Activated CD8-positive, alpha-beta T cell treated with anti-CD3 and anti-CD28 coated beads for 36 hours (primary cell): ENCODE data around the gene NKD2. TPM values are rescaled to one million over a fixed set of nuclear protein-coding genes. Genes with fewer than 3 reads are reported as not detected.
"Not testable (repeated sequence)": the region's sequence is repeated elsewhere in the genome, so short reads cannot be mapped to it uniquely, and the experiment has no call there.

Experiments used
- ATAC-seq: fragments of 200-7000 bp; cut with Tn5 transposase; one replicate; pipeline ENCODE4 v1.10.0; 2021; ENCODE audit warnings: mild to moderate bottlenecking, moderate library complexity
- CTCF ChIA-PET: fragments of 350-600 bp; sonication (Branson Sonifier 250); formaldehyde crosslinking; loops from one replicate; lab custom pipeline; 2021; ENCODE audit warnings: antibody characterized with exemption; lab: Charles Lee
- POLR2A ChIA-PET: fragments of 350-600 bp; sonication (Branson Sonifier 250); formaldehyde crosslinking; loops from one replicate; lab custom pipeline; 2021; ENCODE audit warnings: antibody characterized with exemption; lab: Charles Lee
- DNase-seq: peaks from one replicate; pipeline ENCODE4 v3.0.0-alpha.2; 2020
- H3K27ac Mint-ChIP-seq: one replicate; pipeline ENCODE4 v1.8.0; 2021; ENCODE audit warnings: mild to moderate bottlenecking, mixed read lengths
- H3K27me3 Mint-ChIP-seq: one replicate; pipeline ENCODE4 v1.8.0; 2021; ENCODE audit warnings: mixed read lengths
- H3K36me3 Mint-ChIP-seq: one replicate; pipeline ENCODE4 v1.8.0; 2021; ENCODE audit warnings: low read depth, mixed read lengths
- H3K4me1 Mint-ChIP-seq: one replicate; pipeline ENCODE4 v1.8.0; 2021; ENCODE audit warnings: low read depth, mixed read lengths
- H3K4me3 Mint-ChIP-seq: one replicate; pipeline ENCODE4 v1.8.0; 2021; ENCODE audit warnings: mild to moderate bottlenecking, moderate library complexity, mixed read lengths
- H3K9me3 Mint-ChIP-seq: one replicate; pipeline ENCODE4 v1.8.0; 2021; ENCODE audit warnings: mixed read lengths
- intact Hi-C: fragments of 100-400 bp; cut with micrococcal nuclease; formaldehyde crosslinking; loops from one replicate; pipeline ENCODE4 v1.10.0; 2022
- total RNA-seq, 2 experiments: library from RNA; stranded (reverse); gene quantifications; one replicate each; pipeline ENCODE4 v1.2.3, GENCODE V29; 2021
- TF ChIP-seq, protein P1 (sequence below): fragments of 200-600 bp; IDR thresholded peaks from one replicate; pipeline ENCODE4 v1.8.0; 2022; ENCODE audit warnings: antibody characterized with exemption, mild to moderate bottlenecking

The NKD2 gene
- total RNA-seq, 2 experiments from 2014 or later: 1.5 to 2.3 TPM

DNA sequence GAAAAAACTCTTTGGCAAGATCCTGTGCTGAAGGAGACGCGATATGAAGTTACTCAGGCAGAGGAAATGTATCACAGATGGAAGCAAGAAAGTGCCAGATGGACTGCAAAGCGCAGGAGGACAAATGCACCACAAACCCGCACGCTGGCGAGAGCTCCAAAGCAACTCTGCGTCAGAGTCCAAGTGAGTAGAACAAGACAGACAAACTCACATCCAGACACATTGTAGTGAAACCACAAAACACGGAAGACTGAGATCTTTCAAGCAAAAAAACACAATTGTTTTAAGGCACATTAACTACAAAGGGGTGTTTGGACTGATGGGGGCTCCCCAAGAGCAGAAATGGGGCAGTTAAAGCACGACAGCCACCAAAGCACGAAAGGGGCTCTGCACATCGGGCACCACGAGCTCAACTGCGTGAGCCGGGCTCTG lies 39.2 kb upstream of the NKD2 start:
- Mint-ChIP-seq H3K9me3 (no peaks in the 10 kb centered on the region), H3K36me3 (no peaks in the 10 kb centered on the region), H3K27ac (no peak overlapping the region), H3K4me3 (peak overlapping the region; percentile 6), H3K4me1 (peaks cover 24% of the 10 kb centered on the region), H3K27me3 (peaks cover 52% of the 10 kb centered on the region)
- intact Hi-C loops: loop anchor here (5.0 kb wide), 1 partner anchor 37 kb away; no protein-coding TSS in a partner anchor
- TF ChIP-seq, protein P1, sequence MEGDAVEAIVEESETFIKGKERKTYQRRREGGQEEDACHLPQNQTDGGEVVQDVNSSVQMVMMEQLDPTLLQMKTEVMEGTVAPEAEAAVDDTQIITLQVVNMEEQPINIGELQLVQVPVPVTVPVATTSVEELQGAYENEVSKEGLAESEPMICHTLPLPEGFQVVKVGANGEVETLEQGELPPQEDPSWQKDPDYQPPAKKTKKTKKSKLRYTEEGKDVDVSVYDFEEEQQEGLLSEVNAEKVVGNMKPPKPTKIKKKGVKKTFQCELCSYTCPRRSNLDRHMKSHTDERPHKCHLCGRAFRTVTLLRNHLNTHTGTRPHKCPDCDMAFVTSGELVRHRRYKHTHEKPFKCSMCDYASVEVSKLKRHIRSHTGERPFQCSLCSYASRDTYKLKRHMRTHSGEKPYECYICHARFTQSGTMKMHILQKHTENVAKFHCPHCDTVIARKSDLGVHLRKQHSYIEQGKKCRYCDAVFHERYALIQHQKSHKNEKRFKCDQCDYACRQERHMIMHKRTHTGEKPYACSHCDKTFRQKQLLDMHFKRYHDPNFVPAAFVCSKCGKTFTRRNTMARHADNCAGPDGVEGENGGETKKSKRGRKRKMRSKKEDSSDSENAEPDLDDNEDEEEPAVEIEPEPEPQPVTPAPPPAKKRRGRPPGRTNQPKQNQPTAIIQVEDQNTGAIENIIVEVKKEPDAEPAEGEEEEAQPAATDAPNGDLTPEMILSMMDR: no peak
- DNase-seq (peak; percentile 49), ATAC-seq (peak; percentile 76)
- ChIA-PET POLR2A (interaction anchor here (1.3 kb wide), 1 partner anchor 42 kb away, joined by 3 read pairs; no protein-coding TSS in a partner anchor), CTCF (interaction anchor here (0.8 to 1.7 kb wide), 4 partner anchors 15 to 46 kb away, joined by 3 to 5 read pairs (median 4); no protein-coding TSS in a partner anchor)

DNA sequence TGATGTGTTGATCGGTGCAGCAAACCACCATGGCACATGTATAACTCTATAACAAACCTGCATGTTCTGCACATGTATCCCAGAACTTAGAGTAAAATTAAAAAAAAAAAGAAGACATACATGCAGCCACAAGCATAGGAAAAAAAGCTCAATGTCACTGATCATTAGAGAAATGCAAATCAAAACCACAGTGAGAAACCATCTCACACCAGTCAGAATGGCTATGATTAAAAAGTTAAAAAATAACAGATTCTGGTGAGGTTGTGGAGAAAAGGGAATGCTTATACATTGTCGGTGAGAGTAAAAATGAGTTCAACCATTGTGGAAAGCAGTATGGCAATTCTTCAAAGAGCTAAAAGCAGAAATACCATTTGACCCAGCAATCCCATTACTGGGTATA lies 36.0 kb upstream of the NKD2 start:
- H3K9me3 Mint-ChIP-seq, H3K27ac Mint-ChIP-seq, H3K36me3 Mint-ChIP-seq, POLR2A ChIA-PET, DNase-seq, intact Hi-C loops, H3K4me3 Mint-ChIP-seq, ATAC-seq: not testable (repeated sequence)
- CTCF ChIA-PET: interaction anchor here (0.6 kb wide), 1 partner anchor 72 kb away, joined by 3 read pairs; no protein-coding TSS in a partner anchor
- Mint-ChIP-seq H3K27me3 (peaks cover 32% of the 10 kb centered on the region), H3K4me1 (peaks cover 13% of the 10 kb centered on the region)

DNA sequence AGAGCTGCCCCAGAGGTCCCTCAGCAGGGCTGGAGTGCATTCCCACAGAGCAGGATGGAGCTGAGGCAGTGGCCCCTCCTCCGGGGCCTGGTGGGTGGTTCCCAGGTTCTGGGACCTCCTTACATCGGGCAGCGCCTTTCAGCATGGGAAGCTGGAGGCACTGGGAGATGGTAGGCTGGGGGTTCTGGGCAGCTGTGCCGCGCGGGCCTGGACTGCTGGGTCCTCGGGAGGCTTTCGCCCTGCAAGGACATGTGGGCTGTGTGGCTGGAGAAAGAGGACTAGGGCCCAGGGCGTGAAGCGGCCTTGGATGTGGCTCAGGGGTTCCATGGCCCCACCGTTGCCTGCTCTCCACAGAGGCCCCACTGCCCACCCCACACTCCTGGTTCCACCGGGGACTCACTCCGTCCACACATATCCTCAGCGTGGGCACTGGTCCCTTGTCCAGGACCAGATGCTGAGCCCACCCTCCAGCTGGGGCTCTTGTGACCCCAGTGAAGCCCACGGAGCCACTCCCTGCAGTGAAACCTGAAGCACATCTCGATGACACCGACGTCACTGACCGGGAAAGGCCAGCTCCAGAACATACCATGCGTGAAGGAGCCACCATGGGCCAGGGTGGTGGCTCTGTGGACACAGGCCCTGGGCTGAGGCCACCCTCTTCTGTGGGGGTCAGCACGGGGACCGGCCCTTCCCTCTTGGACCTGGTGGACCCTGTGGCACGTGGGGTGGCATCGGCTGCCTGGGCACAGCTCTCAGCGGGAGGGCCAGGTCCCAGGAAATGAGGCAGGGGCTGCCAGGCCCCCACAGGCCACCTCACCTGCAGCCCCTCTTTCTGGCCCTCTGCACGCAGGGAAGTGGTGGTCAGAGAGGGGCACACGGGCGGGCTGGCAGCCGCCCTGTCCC lies 31.5 kb upstream of the NKD2 start:
- H3K36me3 Mint-ChIP-seq: no peaks in the 10 kb centered on the region
- no peak overlapping the region for H3K4me3 Mint-ChIP-seq
- peaks cover 2% of the 10 kb centered on the region for H3K27me3 Mint-ChIP-seq
- intact Hi-C loops: no loop called here
- no peaks in the 10 kb centered on the region for H3K9me3 Mint-ChIP-seq
- DNase-seq (no peak), ATAC-seq (no peak)
- ChIA-PET CTCF (interaction anchor here (1.0 to 1.4 kb wide), 3 partner anchors 33 to 53 kb away, joined by 3 read pairs; no protein-coding TSS in a partner anchor), POLR2A (interaction anchor here (0.8 to 1.5 kb wide), 2 partner anchors 9 to 19 kb away, joined by 3 read pairs; no protein-coding TSS in a partner anchor)
- TF ChIP-seq, protein P1: no peak
- H3K27ac Mint-ChIP-seq: no peak overlapping the region
- H3K4me1 Mint-ChIP-seq: peaks cover 4% of the 10 kb centered on the region

DNA sequence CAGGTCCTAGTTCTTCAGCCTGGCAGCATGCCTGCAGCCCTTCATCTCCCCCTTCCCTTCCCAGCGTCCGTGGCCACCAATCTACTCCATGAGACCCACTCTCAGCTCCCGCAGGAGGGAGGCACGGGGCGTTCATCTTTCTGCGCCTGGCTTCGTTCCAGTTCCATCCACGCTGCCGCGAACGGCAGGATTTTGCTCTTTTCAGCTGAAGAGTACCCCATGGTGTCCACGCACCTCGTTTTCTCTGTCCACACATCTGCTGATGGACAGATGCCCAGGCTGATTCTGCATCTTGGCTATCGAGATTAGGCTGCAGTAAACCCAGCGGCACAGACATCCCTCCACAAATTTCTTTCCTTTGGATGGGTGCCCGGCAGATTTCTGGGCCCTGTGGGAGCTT lies 30.5 kb upstream of the NKD2 start:
- ChIA-PET POLR2A (no interaction called here), CTCF (interaction anchor here (1.0 kb wide), 1 partner anchor 54 kb away, joined by 3 read pairs; no protein-coding TSS in a partner anchor)
- H3K4me3 Mint-ChIP-seq: no peak overlapping the region
- TF ChIP-seq, protein P1: no peak
- H3K27ac Mint-ChIP-seq: no peak overlapping the region
- intact Hi-C loops: no loop called here
- H3K9me3 Mint-ChIP-seq: no peaks in the 10 kb centered on the region
- peaks cover 4% of the 10 kb centered on the region for H3K4me1 Mint-ChIP-seq
- ATAC-seq (no peak), DNase-seq (no peak)
- no peaks in the 10 kb centered on the region for H3K27me3 Mint-ChIP-seq
- no peaks in the 10 kb centered on the region for H3K36me3 Mint-ChIP-seq

DNA sequence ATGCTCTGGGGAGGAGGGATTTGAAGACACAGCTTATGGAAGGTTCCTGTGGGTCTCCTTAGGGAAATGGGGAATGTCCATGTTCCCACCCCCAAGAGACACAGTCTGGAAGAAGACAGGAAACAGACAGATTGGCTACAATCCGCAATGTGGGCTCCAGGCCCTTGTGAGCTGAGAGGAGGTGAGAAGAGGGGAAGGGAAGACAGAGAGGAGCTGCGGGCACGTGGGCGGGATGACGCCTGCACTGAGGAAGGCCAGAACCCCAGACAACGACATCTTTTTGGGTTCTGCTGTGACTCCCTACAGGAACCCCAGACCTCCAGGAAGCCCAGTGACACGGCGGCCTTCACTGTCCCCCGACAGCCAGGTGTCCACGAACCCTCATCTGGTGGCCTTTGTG lies 29.9 kb upstream of the NKD2 start:
- TF ChIP-seq, protein P1: no peak
- CTCF ChIA-PET: no interaction called here
- POLR2A ChIA-PET: no interaction called here
- H3K27me3 Mint-ChIP-seq: no peaks in the 10 kb centered on the region
- no peak overlapping the region for H3K4me3 Mint-ChIP-seq
- DNase-seq: no peak
- H3K27ac Mint-ChIP-seq: no peak overlapping the region
- H3K9me3 Mint-ChIP-seq: no peaks in the 10 kb centered on the region
- no peaks in the 10 kb centered on the region for H3K36me3 Mint-ChIP-seq
- peak; percentile 20 for ATAC-seq
- H3K4me1 Mint-ChIP-seq: peaks cover 8% of the 10 kb centered on the region
- intact Hi-C loops: no loop called here
